GM12892 (cell line): ENCODE data around the gene CORT.

Experiments used
- POLR2A ChIP-seq: IDR thresholded peaks from 2 replicates; pipeline ENCODE4 v1.6.1; 2011; ENCODE audit warnings: low read depth, low read length, control low read depth
- POLR2AphosphoS5 ChIP-seq: IDR thresholded peaks from 2 replicates; pipeline ENCODE4 v1.6.1; 2011; ENCODE audit warnings: low read depth, low read length, control low read depth
- TAF1 ChIP-seq: IDR thresholded peaks from 2 replicates; pipeline ENCODE4 v1.6.1; 2011; ENCODE audit warnings: low read depth, mild to moderate bottlenecking, control low read depth, low read length, borderline replicate concordance

GRCh38 chr1:10419351-10419750 is 30.5 kb upstream of the CORT start:
- TF ChIP-seq POLR2A (no peak), POLR2AphosphoS5 (no peak), TAF1 (no peak)
